Ishikawa (cell line): ENCODE measurements around the gene ALKBH3.

Experiments used
- CEBPB ChIP-seq: IDR thresholded peaks from 2 replicates; pipeline ENCODE4 v1.6.1; 2012
- EGR1 ChIP-seq: IDR thresholded peaks from 2 replicates; pipeline ENCODE4 v1.6.1; 2012
- EP300 ChIP-seq: IDR thresholded peaks from 2 replicates; pipeline ENCODE4 v1.6.1; 2012; ENCODE audit warnings: borderline replicate concordance
- FOXM1 ChIP-seq: IDR thresholded peaks from 2 replicates; pipeline ENCODE4 v1.6.1; 2012; ENCODE audit warnings: low read depth, borderline replicate concordance
- RAD21 ChIP-seq: IDR thresholded peaks from 2 replicates; pipeline ENCODE4 v1.6.1; 2012; ENCODE audit warnings: low read depth
- TAF1 ChIP-seq: IDR thresholded peaks from 2 replicates; pipeline ENCODE4 v1.6.1; 2012; ENCODE audit warnings: low read depth, mild to moderate bottlenecking
- TCF12 ChIP-seq: IDR thresholded peaks from 2 replicates; pipeline ENCODE4 v1.6.1; 2012; ENCODE audit warnings: low read depth
- TEAD4 ChIP-seq: IDR thresholded peaks from 2 replicates; pipeline ENCODE4 v1.6.1; 2012
- USF1 ChIP-seq: IDR thresholded peaks from 2 replicates; pipeline ENCODE4 v1.6.1; 2012
- YY1 ChIP-seq: IDR thresholded peaks from 2 replicates; pipeline ENCODE4 v1.6.1; 2012; ENCODE audit warnings: low read depth
- ZBTB7A ChIP-seq: IDR thresholded peaks from 2 replicates; pipeline ENCODE4 v1.6.1; 2012; ENCODE audit warnings: low read depth
- TF ChIP-seq, protein P1 (sequence below): IDR thresholded peaks from 2 replicates; pipeline ENCODE4 v1.6.1; 2012
- TF ChIP-seq, protein P2 (sequence below): IDR thresholded peaks from 2 replicates; pipeline ENCODE4 v1.6.1; 2012; ENCODE audit warnings: low read depth, mild to moderate bottlenecking

- TF ChIP-seq EP300 (no peak), USF1 (no peak), RAD21 (no peak), YY1 (no peak), FOXM1 (no peak), EGR1 (no peak), CEBPB (no peak), ZBTB7A (no peak), TEAD4 (no peak), TAF1 (no peak), TCF12 (no peak)
- TF ChIP-seq, protein P1, sequence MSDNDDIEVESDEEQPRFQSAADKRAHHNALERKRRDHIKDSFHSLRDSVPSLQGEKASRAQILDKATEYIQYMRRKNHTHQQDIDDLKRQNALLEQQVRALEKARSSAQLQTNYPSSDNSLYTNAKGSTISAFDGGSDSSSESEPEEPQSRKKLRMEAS: no peak
- TF ChIP-seq, protein P2, sequence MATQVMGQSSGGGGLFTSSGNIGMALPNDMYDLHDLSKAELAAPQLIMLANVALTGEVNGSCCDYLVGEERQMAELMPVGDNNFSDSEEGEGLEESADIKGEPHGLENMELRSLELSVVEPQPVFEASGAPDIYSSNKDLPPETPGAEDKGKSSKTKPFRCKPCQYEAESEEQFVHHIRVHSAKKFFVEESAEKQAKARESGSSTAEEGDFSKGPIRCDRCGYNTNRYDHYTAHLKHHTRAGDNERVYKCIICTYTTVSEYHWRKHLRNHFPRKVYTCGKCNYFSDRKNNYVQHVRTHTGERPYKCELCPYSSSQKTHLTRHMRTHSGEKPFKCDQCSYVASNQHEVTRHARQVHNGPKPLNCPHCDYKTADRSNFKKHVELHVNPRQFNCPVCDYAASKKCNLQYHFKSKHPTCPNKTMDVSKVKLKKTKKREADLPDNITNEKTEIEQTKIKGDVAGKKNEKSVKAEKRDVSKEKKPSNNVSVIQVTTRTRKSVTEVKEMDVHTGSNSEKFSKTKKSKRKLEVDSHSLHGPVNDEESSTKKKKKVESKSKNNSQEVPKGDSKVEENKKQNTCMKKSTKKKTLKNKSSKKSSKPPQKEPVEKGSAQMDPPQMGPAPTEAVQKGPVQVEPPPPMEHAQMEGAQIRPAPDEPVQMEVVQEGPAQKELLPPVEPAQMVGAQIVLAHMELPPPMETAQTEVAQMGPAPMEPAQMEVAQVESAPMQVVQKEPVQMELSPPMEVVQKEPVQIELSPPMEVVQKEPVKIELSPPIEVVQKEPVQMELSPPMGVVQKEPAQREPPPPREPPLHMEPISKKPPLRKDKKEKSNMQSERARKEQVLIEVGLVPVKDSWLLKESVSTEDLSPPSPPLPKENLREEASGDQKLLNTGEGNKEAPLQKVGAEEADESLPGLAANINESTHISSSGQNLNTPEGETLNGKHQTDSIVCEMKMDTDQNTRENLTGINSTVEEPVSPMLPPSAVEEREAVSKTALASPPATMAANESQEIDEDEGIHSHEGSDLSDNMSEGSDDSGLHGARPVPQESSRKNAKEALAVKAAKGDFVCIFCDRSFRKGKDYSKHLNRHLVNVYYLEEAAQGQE: no peak
Observed at GRCh38 chr11:43892851-43893250, 12.2 kb downstream of the ALKBH3 start.
